ENCODE results near the gene RABGAP1L.
"Not testable (repeated sequence)": the region's sequence is repeated elsewhere in the genome, so short reads cannot be mapped to it uniquely, and the experiment has no call there.

Gene RABGAP1L

GRCh38 chr1:174469687-174470086 is 310.4 kb downstream of the RABGAP1L start:
- DNase-seq, result no peak

DNA sequence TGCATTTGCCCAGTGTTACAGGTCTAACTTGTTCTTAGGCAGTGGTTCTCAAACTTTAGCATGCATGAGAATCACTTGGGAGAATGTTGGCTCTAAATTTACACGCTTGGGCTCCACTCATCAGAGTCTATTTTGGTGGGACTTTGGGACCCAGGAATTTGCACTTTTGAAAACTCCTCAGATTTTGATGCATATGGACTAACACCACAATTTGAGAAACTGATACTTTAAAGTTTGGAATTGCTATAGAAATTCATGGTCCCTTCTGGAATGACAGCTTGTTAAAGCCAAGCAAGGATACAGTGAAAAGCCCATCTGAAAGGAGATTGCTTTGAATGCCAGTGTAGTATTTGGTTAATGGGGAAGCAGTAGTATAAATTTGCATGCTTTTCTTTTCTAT is 320.0 kb downstream of the RABGAP1L start:
- DNase-seq, result no peak

DNA sequence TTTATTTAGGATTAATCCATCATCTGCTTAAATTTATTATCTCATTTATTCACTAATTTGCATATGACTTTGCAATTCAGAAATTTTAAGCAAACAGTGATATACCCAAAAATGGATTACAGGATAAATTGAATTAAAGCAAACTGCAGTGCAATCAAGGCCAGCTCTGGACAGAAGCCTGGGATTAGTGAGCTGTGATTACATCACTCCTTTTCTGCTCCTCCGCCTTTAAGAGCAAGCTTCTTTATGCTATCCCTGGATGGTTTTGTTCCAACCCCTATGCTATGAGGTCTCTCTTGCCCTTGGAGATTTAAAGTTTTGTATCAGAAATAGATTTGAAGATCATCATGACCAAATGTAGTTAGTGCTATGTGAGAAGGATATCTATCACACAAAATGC is 321.0 kb downstream of the RABGAP1L start:
- no peak for DNase-seq

DNA sequence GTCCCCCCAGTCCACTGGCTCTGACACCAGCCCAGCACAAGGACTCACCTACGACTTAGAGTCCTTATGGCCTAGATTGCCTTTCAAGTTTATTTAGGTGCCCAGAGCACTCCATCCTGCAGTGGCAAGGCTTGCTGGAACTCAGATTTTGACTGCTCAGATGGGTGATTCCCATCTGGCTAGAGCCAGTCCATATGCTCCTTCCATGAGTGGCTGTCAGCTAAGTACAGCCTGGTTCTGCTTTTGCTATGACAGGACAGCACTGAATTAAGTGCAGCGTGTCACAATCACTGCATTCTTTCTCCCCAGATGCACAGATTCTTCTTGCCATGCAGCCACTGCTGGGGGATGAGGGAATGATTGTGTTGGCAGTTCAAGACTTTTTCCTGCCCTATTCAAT is 332.3 kb downstream of the RABGAP1L start:
- DNase-seq, result no peak

- DNase-seq, result no peak
These were observed 338.2 kb downstream of the RABGAP1L start for GRCh38 chr1:174497478-174497877.

GRCh38 chr1:174516755-174517154 is 357.4 kb downstream of the RABGAP1L start:
- DNase-seq, result not testable (repeated sequence)

DNA sequence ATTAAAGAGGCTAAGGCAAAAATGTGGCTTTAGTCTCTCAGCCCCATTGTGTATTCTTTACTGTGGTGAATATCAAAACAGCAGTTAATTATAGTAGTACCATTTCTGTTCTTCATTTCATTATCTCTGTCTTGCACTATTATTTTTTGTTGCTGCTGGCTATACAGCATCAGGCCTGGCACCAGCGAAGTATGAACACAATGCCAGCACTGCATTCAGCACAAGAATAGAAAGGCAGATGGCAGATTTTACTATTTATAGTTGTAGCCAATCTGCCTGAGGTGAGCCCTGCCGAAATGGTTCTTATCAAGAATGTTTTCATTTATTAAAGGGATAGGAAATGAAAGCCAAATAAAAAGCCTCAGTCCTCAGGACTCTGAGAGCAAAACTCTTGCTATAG is 360.5 kb downstream of the RABGAP1L start:
- DNase-seq, result no peak

DNA sequence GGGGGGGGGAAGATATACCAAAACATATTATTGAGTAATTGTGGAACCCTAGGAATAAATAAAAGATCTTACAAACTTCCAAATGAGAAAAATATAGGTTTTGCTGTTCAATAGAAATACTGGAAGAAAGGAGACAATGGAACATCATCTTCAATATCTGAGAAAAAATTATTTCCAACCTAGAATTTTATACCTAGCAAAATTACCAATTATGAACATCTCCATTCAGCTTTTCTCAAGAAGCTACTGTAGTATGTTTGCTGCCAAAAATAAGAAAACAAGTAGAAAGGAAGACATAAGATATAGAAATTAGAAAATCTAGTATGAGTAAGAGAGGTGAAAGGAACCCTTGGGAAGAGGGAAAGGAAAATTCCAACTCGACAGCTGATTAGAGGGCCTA is 372.4 kb downstream of the RABGAP1L start:
- no peak for DNase-seq

DNA sequence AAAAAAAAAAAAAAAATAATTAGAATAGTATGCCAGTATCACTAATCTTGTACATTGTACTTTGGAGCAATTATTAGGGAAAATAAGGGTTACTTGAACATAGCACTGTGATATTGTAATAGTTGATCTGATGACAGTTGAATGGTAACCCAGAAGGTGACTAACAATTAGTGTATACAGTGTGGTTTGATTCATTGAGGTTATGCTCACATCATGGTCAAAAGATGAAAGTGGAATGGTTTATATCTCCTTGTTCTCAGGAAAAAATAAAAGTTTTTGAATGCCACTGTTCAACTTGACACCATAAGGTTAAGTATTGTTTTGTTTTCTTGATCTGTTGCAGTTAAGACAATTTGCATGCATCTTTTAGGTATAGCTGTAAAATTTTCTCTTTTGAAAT is 375.5 kb downstream of the RABGAP1L start:
- no peak for DNase-seq

- DNase-seq, result no peak
These were observed 375.9 kb downstream of the RABGAP1L start for GRCh38 chr1:174535207-174535606.

GRCh38 chr1:174543421-174543820 is 384.1 kb downstream of the RABGAP1L start:
- DNase-seq, result not testable (repeated sequence)

DNA sequence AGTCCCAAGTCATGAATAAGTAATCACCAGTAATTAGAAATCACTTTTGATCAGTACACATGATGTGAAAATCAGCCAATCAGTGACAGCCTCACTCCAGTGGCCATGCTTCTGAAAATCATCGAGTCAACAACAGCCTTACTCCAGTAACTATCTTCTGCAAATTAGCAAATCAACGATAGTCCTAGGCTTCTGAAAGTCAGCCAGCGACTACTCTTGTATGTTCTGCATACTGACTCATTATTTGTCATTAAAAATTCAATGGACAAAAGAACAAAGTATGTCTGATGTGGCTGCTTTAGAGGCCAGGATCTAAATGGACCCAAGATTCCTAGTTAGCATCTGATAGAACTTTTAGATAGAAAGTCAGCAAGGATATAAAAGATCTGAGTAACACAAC is 391.0 kb downstream of the RABGAP1L start:
- DNase-seq, result no peak

GRCh38 chr1:174556392-174556791 is 397.1 kb downstream of the RABGAP1L start:
- no peak for DNase-seq

DNA sequence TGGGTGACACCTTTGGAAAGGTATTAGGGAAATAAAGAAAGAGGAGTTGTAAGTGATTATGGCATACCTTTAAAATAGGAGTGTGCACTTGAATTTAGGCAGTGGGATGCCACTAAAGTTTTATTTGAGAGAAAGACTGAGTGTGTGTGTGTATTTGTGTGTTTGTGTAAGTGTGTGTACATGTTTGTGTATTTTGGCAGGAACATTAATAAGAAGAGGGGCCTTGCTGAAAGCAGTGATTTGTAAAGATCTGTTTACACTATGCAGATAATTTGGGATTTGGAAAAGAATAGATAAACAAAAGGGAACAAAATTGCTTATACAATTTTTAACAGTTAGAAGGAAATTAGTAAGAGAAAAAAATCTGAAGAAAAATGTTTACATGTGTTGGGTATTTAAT is 409.2 kb downstream of the RABGAP1L start:
- DNase-seq, result no peak

DNA sequence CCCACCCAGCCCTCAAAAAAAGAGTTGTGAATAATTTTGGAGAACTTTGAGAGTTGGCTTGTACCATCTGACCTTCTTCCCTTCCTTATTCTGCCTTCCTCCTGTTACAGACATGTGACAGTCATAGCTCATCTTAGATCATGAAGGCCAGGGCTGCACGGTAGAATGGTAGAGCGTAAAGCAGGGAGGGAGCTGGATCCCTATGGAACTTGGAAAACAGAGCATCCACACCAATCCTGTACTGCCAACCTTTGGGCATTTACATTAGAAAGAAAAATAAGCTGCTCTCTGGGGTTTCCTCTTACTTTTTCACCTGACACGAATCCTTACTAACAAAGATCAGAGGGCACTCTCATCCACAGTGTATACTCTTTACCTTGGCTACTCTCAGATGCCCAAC is 409.9 kb downstream of the RABGAP1L start:
- no peak for DNase-seq

DNA sequence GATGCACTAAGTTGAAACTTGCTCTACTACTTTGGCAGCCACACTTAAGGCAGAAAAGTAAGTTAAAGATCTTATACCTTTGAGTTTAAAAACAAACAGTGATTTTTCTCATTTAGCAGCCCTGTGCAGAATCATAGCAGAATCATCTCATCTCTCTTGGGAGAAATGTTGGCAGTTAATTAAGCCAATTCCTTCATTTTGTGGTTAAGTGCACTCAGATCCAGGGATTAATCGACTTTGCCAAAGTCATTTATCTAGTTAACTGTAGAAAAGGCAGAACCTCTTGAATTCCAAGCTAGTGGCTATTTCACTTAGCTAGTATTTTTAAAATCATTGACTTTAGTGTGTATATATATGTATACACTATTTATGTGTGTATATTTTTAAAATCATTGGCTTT is 413.5 kb downstream of the RABGAP1L start:
- no peak for DNase-seq

DNA sequence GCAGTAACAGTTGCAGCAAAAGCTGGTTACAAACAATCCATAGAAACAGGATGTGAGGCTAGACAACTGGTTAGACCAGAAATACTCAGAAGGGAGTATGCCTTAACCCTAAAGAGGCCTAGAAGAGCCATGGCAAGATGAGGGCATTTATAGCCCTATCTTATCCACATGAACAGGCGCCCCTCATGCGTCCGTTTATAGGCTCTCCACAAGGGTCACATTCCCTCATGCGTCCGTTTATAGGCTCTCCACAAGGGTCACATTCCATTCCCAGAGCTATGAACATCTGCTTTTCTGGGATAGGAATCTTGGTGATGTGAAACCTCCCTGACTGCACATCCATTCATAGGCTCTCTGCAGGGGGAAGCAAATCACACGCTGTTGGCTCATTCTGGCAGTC is 416.8 kb downstream of the RABGAP1L start:
- DNase-seq, result not testable (repeated sequence)

- no peak for DNase-seq
These were observed 418.4 kb downstream of the RABGAP1L start for GRCh38 chr1:174577681-174578080.

- DNase-seq, result no peak
These were observed 421.5 kb downstream of the RABGAP1L start for GRCh38 chr1:174580801-174581200.

GRCh38 chr1:174583316-174583715 is 424.0 kb downstream of the RABGAP1L start:
- no peak for DNase-seq

DNA sequence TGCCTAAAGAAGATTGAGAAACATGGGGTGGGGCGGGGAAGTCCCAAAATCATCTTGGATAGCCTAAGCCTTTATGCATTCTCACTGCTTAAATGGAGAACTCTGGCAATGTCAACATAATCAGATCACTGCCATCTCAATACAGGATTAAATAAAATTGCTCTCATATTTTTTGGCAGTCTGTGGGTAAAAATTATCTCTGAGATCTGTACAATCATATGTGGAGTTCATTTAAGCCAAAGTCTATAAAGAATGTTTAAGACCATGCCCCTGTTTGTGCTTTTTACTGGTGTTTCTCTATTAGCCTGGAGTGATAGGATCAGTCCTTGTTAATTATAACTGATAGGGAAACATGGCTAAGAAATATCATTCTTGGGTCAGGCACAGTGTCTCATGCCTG is 424.8 kb downstream of the RABGAP1L start:
- no peak for DNase-seq

- not testable (repeated sequence) for DNase-seq
These were observed 429.3 kb downstream of the RABGAP1L start for GRCh38 chr1:174588618-174589017.

DNA sequence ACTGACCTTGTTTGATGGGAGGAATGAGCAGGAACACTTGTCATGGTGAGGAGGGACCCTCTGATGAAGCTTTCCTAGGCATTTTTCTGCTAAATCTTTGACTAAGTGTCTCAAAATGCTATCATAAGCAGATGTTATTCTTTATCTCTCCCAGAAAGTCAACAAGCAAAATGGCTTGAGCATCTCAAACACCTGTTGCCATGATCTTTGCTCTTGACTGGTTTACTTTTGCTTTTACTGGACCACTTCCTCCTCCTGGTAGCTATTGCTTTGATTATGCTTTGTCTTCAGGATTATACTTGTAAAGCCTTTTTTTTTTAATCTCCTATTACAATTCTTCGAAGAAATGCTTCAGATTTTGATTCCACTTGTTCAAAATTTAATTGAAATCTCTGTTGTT is 445.9 kb downstream of the RABGAP1L start:
- DNase-seq, result no peak

DNA sequence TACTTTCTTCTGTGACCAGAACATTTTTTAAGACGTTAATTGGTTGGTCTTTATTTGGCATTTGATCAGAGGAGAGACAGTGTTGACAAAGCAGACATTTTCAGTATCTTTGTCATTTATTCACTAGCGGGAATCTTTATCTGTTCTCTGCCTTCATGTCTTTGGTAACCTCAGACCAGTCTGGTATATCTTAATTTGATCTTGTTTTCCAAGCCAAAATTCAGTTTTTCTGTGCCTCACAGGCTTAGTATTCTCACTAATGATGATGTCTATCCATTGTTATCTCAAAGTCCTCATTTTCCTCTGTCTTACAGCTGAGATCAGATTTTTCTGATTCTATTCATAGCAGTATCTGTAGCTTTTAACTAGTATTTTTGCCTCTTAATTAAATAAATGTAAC is 447.2 kb downstream of the RABGAP1L start:
- DNase-seq, result no peak

DNA sequence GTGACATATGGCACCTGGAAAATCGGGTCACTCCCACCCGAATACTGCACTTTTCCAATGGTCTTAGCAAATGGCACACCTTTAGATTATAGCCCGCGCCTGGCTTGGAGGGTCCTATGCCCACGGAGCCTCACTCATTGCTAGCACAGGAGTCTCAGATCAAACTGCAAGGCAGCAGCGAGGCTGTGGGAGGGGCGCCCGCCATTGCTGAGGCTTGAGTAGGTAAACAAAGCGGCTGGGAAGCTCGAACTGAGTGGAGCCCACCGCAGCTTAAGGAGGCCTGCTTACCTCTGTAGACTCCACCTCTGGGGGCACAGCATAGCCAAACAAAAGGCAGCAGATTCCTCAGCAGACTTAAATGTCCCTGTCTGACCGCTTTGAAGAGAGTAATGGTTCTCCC is 458.6 kb downstream of the RABGAP1L start:
- not testable (repeated sequence) for DNase-seq
